ENCODE data around the gene RPL27. TPM values are rescaled to one million over a fixed set of nuclear protein-coding genes. Genes with fewer than 3 reads are reported as not detected.

Gene RPL27
- total and polyA plus RNA-seq, 2 of the 13 experiments (the other 11 are each of a cell fraction or from before 2014, with no cell fraction given) = 1,585 to 5,840 TPM

- TF ChIP-seq REST (IDR thresholded peaks at IDR 0.05; ENCODE audit: borderline replicate concordance in 1 of 2, low read depth in 1 of 2, low read length in 2 of 2) (no peak), PRDM10 (CRISPR knock-in tag; IDR thresholded peaks at IDR 0.05; ENCODE audit: low read depth) (0 out of 2 replicates have a peak, but pooled peaks have one; percentile 36), ZSCAN21 (CRISPR knock-in tag; IDR thresholded peaks at IDR 0.05; ENCODE audit: borderline replicate concordance) (no peak), GATA4 (IDR thresholded peaks at IDR 0.05; ENCODE audit: borderline replicate concordance, low read depth) (no peak), MED13 (CRISPR knock-in tag; IDR thresholded peaks at IDR 0.05) (no peak), ZNF367 (CRISPR knock-in tag; IDR thresholded peaks at IDR 0.05; ENCODE audit: borderline replicate concordance) (no peak), ZNF883 (CRISPR knock-in tag; IDR thresholded peaks at IDR 0.05; ENCODE audit: not compliant biosample characterization) (no peak), JUNB (CRISPR knock-in tag; IDR thresholded peaks at IDR 0.05; ENCODE audit: borderline replicate concordance) (no peak), ZFP37 (CRISPR knock-in tag; IDR thresholded peaks at IDR 0.05; ENCODE audit: borderline replicate concordance) (peak; percentile 64; the same call in 1 of the 2 replicates)
- TF ChIP-seq, protein P1, sequence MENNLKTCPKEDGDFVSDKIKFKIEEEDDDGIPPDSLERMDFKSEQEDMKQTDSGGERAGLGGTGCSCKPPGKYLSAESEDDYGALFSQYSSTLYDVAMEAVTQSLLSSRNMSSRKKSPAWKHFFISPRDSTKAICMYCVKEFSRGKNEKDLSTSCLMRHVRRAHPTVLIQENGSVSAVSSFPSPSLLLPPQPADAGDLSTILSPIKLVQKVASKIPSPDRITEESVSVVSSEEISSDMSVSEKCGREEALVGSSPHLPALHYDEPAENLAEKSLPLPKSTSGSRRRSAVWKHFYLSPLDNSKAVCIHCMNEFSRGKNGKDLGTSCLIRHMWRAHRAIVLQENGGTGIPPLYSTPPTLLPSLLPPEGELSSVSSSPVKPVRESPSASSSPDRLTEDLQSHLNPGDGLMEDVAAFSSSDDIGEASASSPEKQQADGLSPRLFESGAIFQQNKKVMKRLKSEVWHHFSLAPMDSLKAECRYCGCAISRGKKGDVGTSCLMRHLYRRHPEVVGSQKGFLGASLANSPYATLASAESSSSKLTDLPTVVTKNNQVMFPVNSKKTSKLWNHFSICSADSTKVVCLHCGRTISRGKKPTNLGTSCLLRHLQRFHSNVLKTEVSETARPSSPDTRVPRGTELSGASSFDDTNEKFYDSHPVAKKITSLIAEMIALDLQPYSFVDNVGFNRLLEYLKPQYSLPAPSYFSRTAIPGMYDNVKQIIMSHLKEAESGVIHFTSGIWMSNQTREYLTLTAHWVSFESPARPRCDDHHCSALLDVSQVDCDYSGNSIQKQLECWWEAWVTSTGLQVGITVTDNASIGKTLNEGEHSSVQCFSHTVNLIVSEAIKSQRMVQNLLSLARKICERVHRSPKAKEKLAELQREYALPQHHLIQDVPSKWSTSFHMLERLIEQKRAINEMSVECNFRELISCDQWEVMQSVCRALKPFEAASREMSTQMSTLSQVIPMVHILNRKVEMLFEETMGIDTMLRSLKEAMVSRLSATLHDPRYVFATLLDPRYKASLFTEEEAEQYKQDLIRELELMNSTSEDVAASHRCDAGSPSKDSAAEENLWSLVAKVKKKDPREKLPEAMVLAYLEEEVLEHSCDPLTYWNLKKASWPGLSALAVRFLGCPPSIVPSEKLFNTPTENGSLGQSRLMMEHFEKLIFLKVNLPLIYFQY (CRISPR knock-in tag; IDR thresholded peaks at IDR 0.05; ENCODE audit: borderline replicate concordance) = no peak; the same call in 1 of the 2 replicates
- TF ChIP-seq, protein P2, sequence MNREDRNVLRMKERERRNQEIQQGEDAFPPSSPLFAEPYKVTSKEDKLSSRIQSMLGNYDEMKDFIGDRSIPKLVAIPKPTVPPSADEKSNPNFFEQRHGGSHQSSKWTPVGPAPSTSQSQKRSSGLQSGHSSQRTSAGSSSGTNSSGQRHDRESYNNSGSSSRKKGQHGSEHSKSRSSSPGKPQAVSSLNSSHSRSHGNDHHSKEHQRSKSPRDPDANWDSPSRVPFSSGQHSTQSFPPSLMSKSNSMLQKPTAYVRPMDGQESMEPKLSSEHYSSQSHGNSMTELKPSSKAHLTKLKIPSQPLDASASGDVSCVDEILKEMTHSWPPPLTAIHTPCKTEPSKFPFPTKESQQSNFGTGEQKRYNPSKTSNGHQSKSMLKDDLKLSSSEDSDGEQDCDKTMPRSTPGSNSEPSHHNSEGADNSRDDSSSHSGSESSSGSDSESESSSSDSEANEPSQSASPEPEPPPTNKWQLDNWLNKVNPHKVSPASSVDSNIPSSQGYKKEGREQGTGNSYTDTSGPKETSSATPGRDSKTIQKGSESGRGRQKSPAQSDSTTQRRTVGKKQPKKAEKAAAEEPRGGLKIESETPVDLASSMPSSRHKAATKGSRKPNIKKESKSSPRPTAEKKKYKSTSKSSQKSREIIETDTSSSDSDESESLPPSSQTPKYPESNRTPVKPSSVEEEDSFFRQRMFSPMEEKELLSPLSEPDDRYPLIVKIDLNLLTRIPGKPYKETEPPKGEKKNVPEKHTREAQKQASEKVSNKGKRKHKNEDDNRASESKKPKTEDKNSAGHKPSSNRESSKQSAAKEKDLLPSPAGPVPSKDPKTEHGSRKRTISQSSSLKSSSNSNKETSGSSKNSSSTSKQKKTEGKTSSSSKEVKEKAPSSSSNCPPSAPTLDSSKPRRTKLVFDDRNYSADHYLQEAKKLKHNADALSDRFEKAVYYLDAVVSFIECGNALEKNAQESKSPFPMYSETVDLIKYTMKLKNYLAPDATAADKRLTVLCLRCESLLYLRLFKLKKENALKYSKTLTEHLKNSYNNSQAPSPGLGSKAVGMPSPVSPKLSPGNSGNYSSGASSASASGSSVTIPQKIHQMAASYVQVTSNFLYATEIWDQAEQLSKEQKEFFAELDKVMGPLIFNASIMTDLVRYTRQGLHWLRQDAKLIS (CRISPR knock-in tag; IDR thresholded peaks at IDR 0.05) = no peak
Measured at GRCh38 chr17:43006639-43007551, 8.7 kb downstream of the RPL27 start, which contains the start of gene IFI35 (continued).

All from HepG2 (cell line).